GM12878 (cell line): ENCODE results near the gene LYPD8. TPM values are rescaled to one million over a fixed set of nuclear protein-coding genes. Genes with fewer than 3 reads are reported as not detected.
A peak's percentile ranks its signal among the peaks of the same experiment; 100 is the strongest.

ENCODE experiments used
- ATAC-seq: fragments of 200-7000 bp; cut with Tn5 transposase; 3 replicates; pipeline ENCODE4 v1.9.1; 2020; ENCODE audit warnings: mild to moderate bottlenecking, moderate library complexity
- BruUV-seq: library from RNA; stranded (reverse); fragments of 400-500 nt; replicated peaks from 2 replicates; lab custom pipeline; 2021; lab: Mats Ljungman, UMichigan
- CTCF ChIA-PET: fragments of 300-600 bp; sonication (Branson Sonifier 250); formaldehyde crosslinking; extraction: SDS; loops from one replicate; lab custom pipeline; 2021; ENCODE audit warnings: inconsistent platforms; lab: Yijun Ruan, JAX
- POLR2A ChIA-PET: fragments of 350-600 bp; formaldehyde crosslinking; extraction: SDS; loops from one replicate; lab custom pipeline; 2021; ENCODE audit warnings: inconsistent platforms; lab: Charles Lee
- RAD21 ChIA-PET: fragments of 300-600 bp; sonication (Branson Sonifier 250); formaldehyde crosslinking; loops from one replicate; lab custom pipeline; 2023; ENCODE audit warnings: antibody characterized with exemption; ENCODE audit not compliant: unreplicated experiment; lab: Charles Lee
- SMC1A ChIA-PET: fragments of 300-600 bp; sonication (Branson Sonifier 250); formaldehyde crosslinking; loops from one replicate; lab custom pipeline; 2023; ENCODE audit not compliant: unreplicated experiment, uncharacterized antibody; lab: Charles Lee
- DNase-seq: peaks from one replicate; pipeline ENCODE4 v3.0.0-alpha.2; 2011; ENCODE audit warnings: low read depth, low spot score
- FAIRE-seq: peaks from 3 replicates; lab custom pipeline; 2011; peaks lifted over from hg19 to GRCh38; lab: Jason Lieb, UNC
- H2AFZ ChIP-seq: 2 replicates; pipeline ENCODE4 v1.6.0; 2011; ENCODE audit warnings: low read depth, low read length, control low read depth; ENCODE audit not compliant: control insufficient read depth
- H3K27ac ChIP-seq: 2 replicates; pipeline ENCODE4 v1.5.1; 2011; ENCODE audit warnings: control low read depth; ENCODE audit not compliant: control insufficient read depth, insufficient read depth
- H3K27me3 ChIP-seq, 2 experiments: replicated peaks in 1 of 2; 2 replicates each; pipeline versions ENCODE4 v1.6.0 to v1.6.1; 2011; ENCODE audit warnings: low read length in 1 of 2; ENCODE audit not compliant: control insufficient read depth in 2 of 2, insufficient read depth in 2 of 2
- H3K36me3 ChIP-seq, 2 experiments: 2 replicates each; pipeline ENCODE4 v1.5.1; 2011; ENCODE audit warnings: low read length in 1 of 2; ENCODE audit not compliant: control insufficient read depth in 2 of 2, insufficient read depth in 2 of 2
- H3K4me1 ChIP-seq: 2 replicates; pipeline ENCODE4 v1.6.1; 2011; ENCODE audit warnings: mild to moderate bottlenecking, low read length, moderate library complexity, mixed read lengths; ENCODE audit not compliant: control insufficient read depth, insufficient read depth
- H3K4me2 ChIP-seq: 2 replicates; pipeline ENCODE4 v1.6.0; 2011; ENCODE audit warnings: control low read depth; ENCODE audit not compliant: control insufficient read depth, insufficient read depth
- H3K4me3 ChIP-seq: fragments of 200-600 bp; sonication (generic); 2 replicates; pipeline ENCODE4 v1.5.1; 2016
- H3K79me2 ChIP-seq: 2 replicates; pipeline ENCODE4 v1.6.0; 2011; ENCODE audit warnings: low read length; ENCODE audit not compliant: control insufficient read depth, insufficient read depth
- H3K9ac ChIP-seq: 2 replicates; pipeline ENCODE4 v1.8.0; 2011; ENCODE audit warnings: low read length, control low read depth, mixed read lengths; ENCODE audit not compliant: control insufficient read depth, insufficient read depth
- H3K9me3 ChIP-seq: replicated peaks from 3 replicates; pipeline ENCODE4 v1.5.1; 2011; ENCODE audit warnings: mild to moderate bottlenecking, low read length; ENCODE audit not compliant: control insufficient read depth, insufficient read depth
- H4K20me1 ChIP-seq: 2 replicates; pipeline ENCODE4 v1.6.0; 2011; ENCODE audit not compliant: control insufficient read depth, insufficient read depth
- ATF2 ChIP-seq: IDR thresholded peaks from 2 replicates; pipeline ENCODE4 v1.6.1; 2012; ENCODE audit warnings: low read length, inconsistent platforms
- BMI1 ChIP-seq: fragments of 450-650 bp; IDR thresholded peaks from 2 replicates; pipeline ENCODE4 v1.6.1; 2016; ENCODE audit warnings: mild to moderate bottlenecking, moderate library complexity, borderline replicate concordance
- CEBPZ ChIP-seq: fragments of 150-350 bp; IDR thresholded peaks from 2 replicates; pipeline ENCODE4 v1.6.1; 2016; ENCODE audit warnings: low read depth, low read length
- CHD4 ChIP-seq: fragments of 200-600 bp; sonication (generic); IDR thresholded peaks from 2 replicates; pipeline ENCODE4 v1.6.1; 2016; ENCODE audit warnings: mild to moderate bottlenecking
- EED ChIP-seq: sonication (generic); IDR thresholded peaks from 2 replicates; pipeline ENCODE4 v1.6.1; 2016; ENCODE audit warnings: antibody characterized with exemption, low read depth
- FOS ChIP-seq: IDR thresholded peaks from 3 replicates; pipeline ENCODE4 v1.6.1; 2011; ENCODE audit warnings: borderline replicate concordance; ENCODE audit not compliant: insufficient read length; ENCODE audit errors: extremely low read depth
- FOXM1 ChIP-seq: IDR thresholded peaks from 2 replicates; pipeline ENCODE4 v1.6.1; 2012; ENCODE audit warnings: low read depth, mild to moderate bottlenecking, inconsistent platforms, low read length, moderate library complexity
- IKZF2 ChIP-seq, 2 experiments: fragments of 450-650 bp; IDR thresholded peaks; 2 replicates each; pipeline ENCODE4 v1.6.1; 2017; ENCODE audit warnings: mild to moderate bottlenecking in 2 of 2, moderate library complexity in 2 of 2
- JUND ChIP-seq: IDR thresholded peaks from 2 replicates; pipeline ENCODE4 v1.6.1; 2012; ENCODE audit warnings: low read depth, mild to moderate bottlenecking, low read length, improper control_type of control experiment, moderate library complexity
- KDM1A ChIP-seq: fragments of 200-600 bp; sonication (generic); IDR thresholded peaks from 2 replicates; pipeline ENCODE4 v1.6.1; 2016; ENCODE audit warnings: borderline replicate concordance
- KLF5 ChIP-seq: fragments of 450-650 bp; IDR thresholded peaks from 2 replicates; pipeline ENCODE4 v1.6.1; 2014; ENCODE audit warnings: mild to moderate bottlenecking; ENCODE audit not compliant: partially characterized antibody
- MTA2 ChIP-seq: fragments of 450-650 bp; IDR thresholded peaks from 2 replicates; pipeline ENCODE4 v1.6.1; 2016; ENCODE audit warnings: low read depth, mild to moderate bottlenecking, moderate library complexity
- NR2C1 ChIP-seq: fragments of 450-650 bp; IDR thresholded peaks from 2 replicates; pipeline ENCODE4 v1.6.1; 2017; ENCODE audit warnings: antibody characterized with exemption, mild to moderate bottlenecking, moderate library complexity
- NR2F1 ChIP-seq: fragments of 450-650 bp; conservative IDR thresholded peaks from 2 replicates; pipeline ENCODE4 v1.6.1; 2017; ENCODE audit warnings: mild to moderate bottlenecking
- SUZ12 ChIP-seq: fragments of 200-600 bp; sonication (generic); IDR thresholded peaks from one replicate; pipeline ENCODE4 v1.6.1; 2018; ENCODE audit warnings: antibody characterized with exemption, mild to moderate bottlenecking; ENCODE audit not compliant: unreplicated experiment
- TAF1 ChIP-seq: IDR thresholded peaks from 2 replicates; pipeline ENCODE4 v1.6.1; 2011; ENCODE audit warnings: mild to moderate bottlenecking, low read depth, low read length, borderline replicate concordance
- WGBS: methylation state at CpG from one replicate; pipeline ENCODE4 v1.1.6; 2016; ENCODE audit warnings: low lambda C conversion rate; ENCODE audit not compliant: insufficient replicate concordance, insufficient coverage; ENCODE audit errors: missing lambda C conversion rate; 5-methylcytosine and 5-hydroxymethylcytosine counted together
- in situ Hi-C: fragments of 300-500 bp; cut with MboI; formaldehyde crosslinking; loops from 9 replicates; pipeline ENCODE4 v1.14.3; 2018; ENCODE audit warnings: mixed read lengths
- intact Hi-C: fragments of 100-400 bp; cut with micrococcal nuclease; formaldehyde crosslinking; loops from one replicate; pipeline ENCODE4 v1.14.2; 2022; ENCODE audit not compliant: unreplicated experiment
- polyA plus RNA-seq, 11 experiments: library from polyadenylated mRNA; depleted of rRNA in 4 of 11; unstranded in 6 of 11; stranded (reverse) in 5 of 11; fragments of >200 nt; fragmentation: Nextera tagmentation in 4 of 11; fragmentation: Illumina TruSeq in 1 of 11; extraction: Ambion mirVana in 4 of 11; extraction: Trizol in 1 of 11; gene quantifications; 1 replicate in 1 of 11; 2 replicates in 10 of 11; pipeline versions ENCODE4 v1.2.1 to v1.2.3, GENCODE V29; 2011 to 2016; ENCODE audit warnings: inconsistent platforms in 2 of 11, missing spikeins in 2 of 11, low read depth in 1 of 11
- total RNA-seq, 4 experiments: library from RNA; depleted of rRNA in 3 of 4; stranded (reverse); fragments of >200 nt in 3 of 4; fragmentation: Illumina TruSeq in 1 of 4; extraction: Trizol in 1 of 4; gene quantifications; 2 replicates each; pipeline versions ENCODE4 v1.2.1 to v1.2.3, GENCODE V29; 2013 to 2021
- TF ChIP-seq, protein P1 (sequence below): fragments of 450-650 bp; formaldehyde crosslinking; IDR thresholded peaks from 2 replicates; pipeline ENCODE4 v1.4.0; 2022; ENCODE audit warnings: mild to moderate bottlenecking, moderate library complexity

LYPD8 gene
- total and polyA plus RNA-seq, 10 of the 15 experiments (the other 5 are each of a cell fraction or from before 2014, with no cell fraction given), result 0.13 to 0.40 (median 0.18) TPM; not detected in 7

DNA sequence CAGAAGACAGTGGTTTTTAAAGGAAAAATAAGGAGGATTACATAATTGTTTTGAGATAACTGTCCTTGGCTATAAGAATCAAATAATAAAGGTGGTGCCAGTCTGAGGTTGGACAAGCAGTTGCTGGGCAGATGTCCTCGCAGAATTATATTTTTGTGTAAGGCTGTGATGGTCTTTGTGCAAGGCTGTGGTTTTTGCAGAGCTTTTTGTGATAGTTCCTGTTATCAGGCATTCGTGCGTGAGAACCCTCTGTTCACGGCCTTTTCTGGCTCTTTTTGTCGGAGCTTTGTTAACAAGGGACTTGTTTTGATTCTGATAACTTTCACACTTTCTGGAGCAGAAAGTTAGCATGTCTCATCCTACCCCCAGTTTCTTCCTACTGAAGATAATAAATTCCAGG, 36.8 kb upstream of the LYPD8 start (continued):
- TF ChIP-seq IKZF2 (IDR thresholded peaks at IDR 0.05) (peak in 1 of 2 experiments; percentile 23; a peak in 1 of 4 replicates), CEBPZ (no peak), SUZ12 (no peak), KLF5 (no peak), BMI1 (no peak), EED (no peak)

GRCh38 chr1:248791010-248791409, 35.5 kb upstream of the LYPD8 start:
- ATAC-seq (no peak), DNase-seq (no peak), FAIRE-seq (no peak)
- intact Hi-C loops (loop anchor here (5.0 kb wide), 2 partner anchors 34 to 364 kb away; partner anchors contain the start of gene LYPD8), in situ Hi-C loops (no loop called here)
- SMC1A ChIA-PET, result interaction anchor here (0.6 to 7.2 kb wide), 5 partner anchors 9 to 96 kb away, joined by 3 to 89 read pairs (median 4); no protein-coding TSS in a partner anchor
- Histone ChIP-seq H3K4me2 (no peak overlapping the region), H3K9ac (no peak overlapping the region), H3K4me1 (peaks cover 18% of the 10 kb centered on the region), H3K36me3 (no peaks in the 10 kb centered on the region), H3K27ac (no peak overlapping the region), H2AFZ (no peak overlapping the region), H3K4me3 (no peak overlapping the region), H4K20me1 (no peaks in the 10 kb centered on the region), H3K79me2 (no peaks in the 10 kb centered on the region), H3K9me3 (peaks cover 4% of the 10 kb centered on the region; the same call in 2 of the 3 replicates), H3K27me3 (no peaks in the 10 kb centered on the region)
- POLR2A ChIA-PET, result interaction anchor here (0.6 to 1.7 kb wide), 3 partner anchors 9 to 100 kb away, joined by 3 to 5 read pairs (median 4); no protein-coding TSS in a partner anchor
- 87% methylated on average over 4 of the region's 4 CpGs for WGBS
- BruUV-seq, result no TSS peak
- CTCF ChIA-PET, result interaction anchor here (1.0 to 2.8 kb wide), 2 partner anchors 14 to 15 kb away, joined by 8 to 20 read pairs; no protein-coding TSS in a partner anchor
- RAD21 ChIA-PET, result interaction anchor here (1.4 kb wide), 1 partner anchor 9 kb away, joined by 3 read pairs; no protein-coding TSS in a partner anchor
- TF ChIP-seq FOS (no peak), NR2F1 (no peak), JUND (no peak), CHD4 (no peak), MTA2 (no peak), ATF2 (no peak), KDM1A (no peak), TAF1 (no peak), NR2C1 (no peak), FOXM1 (no peak)
- TF ChIP-seq, protein P1, sequence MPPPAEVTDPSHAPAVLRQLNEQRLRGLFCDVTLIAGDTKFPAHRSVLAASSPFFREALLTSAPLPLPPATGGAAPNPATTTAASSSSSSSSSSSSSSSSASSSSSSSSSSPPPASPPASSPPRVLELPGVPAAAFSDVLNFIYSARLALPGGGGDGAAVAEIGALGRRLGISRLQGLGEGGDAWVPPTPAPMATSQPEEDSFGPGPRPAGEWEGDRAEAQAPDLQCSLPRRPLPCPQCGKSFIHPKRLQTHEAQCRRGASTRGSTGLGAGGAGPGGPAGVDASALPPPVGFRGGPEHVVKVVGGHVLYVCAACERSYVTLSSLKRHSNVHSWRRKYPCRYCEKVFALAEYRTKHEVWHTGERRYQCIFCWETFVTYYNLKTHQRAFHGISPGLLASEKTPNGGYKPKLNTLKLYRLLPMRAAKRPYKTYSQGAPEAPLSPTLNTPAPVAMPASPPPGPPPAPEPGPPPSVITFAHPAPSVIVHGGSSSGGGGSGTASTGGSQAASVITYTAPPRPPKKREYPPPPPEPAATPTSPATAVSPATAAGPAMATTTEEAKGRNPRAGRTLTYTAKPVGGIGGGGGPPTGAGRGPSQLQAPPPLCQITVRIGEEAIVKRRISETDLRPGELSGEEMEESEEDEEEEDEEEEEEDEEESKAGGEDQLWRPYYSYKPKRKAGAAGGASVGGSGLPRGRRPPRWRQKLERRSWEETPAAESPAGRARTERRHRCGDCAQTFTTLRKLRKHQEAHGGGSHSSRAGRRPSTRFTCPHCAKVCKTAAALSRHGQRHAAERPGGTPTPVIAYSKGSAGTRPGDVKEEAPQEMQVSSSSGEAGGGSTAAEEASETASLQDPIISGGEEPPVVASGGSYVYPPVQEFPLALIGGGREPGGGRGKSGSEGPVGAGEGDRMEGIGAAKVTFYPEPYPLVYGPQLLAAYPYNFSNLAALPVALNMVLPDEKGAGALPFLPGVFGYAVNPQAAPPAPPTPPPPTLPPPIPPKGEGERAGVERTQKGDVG (CRISPR knock-in tag), result no peak
